ENCODE results near the gene ABCA13. TPM values are rescaled to one million over a fixed set of nuclear protein-coding genes. Genes with fewer than 3 reads are reported as not detected.

ABCA13 gene
- total RNA-seq, 1 donor from 2014 or later: 0.60 TPM

DNA sequence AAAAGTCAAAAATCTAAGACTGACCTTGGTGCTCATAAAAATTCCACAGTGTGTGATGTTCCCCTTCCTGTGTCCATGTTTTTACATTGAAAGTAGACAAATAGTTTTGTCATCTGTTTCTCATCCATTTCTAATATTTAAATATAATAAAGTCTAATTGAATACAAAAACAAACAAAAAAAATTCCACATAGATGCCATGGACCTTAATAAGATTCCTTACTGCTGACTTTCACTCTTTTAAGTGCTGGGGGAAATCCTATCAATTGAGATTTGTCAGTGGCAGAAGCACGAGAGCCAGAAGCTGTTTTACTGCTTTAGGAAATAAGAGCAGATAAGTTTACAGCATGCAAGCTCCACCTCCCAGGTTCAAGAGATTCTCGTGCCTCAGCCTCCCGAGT, 310.0 kb downstream of the ABCA13 start:
- Mint-ChIP-seq H3K9me3 (peaks cover 19% of the 10 kb centered on the region), H3K36me3 (no peaks in the 10 kb centered on the region), H3K4me1 (ENCODE audit: unreplicated experiment) (no peaks in the 10 kb centered on the region), H3K4me3 (no peak overlapping the region), H3K27me3 (no peaks in the 10 kb centered on the region), H3K27ac (no peak overlapping the region)
- no peak for DNase-seq (ENCODE audit: extremely low spot score, unreplicated experiment)
- TF ChIP-seq, protein P1, sequence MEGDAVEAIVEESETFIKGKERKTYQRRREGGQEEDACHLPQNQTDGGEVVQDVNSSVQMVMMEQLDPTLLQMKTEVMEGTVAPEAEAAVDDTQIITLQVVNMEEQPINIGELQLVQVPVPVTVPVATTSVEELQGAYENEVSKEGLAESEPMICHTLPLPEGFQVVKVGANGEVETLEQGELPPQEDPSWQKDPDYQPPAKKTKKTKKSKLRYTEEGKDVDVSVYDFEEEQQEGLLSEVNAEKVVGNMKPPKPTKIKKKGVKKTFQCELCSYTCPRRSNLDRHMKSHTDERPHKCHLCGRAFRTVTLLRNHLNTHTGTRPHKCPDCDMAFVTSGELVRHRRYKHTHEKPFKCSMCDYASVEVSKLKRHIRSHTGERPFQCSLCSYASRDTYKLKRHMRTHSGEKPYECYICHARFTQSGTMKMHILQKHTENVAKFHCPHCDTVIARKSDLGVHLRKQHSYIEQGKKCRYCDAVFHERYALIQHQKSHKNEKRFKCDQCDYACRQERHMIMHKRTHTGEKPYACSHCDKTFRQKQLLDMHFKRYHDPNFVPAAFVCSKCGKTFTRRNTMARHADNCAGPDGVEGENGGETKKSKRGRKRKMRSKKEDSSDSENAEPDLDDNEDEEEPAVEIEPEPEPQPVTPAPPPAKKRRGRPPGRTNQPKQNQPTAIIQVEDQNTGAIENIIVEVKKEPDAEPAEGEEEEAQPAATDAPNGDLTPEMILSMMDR (conservative IDR thresholded peaks at IDR 0.05): no peak

DNA sequence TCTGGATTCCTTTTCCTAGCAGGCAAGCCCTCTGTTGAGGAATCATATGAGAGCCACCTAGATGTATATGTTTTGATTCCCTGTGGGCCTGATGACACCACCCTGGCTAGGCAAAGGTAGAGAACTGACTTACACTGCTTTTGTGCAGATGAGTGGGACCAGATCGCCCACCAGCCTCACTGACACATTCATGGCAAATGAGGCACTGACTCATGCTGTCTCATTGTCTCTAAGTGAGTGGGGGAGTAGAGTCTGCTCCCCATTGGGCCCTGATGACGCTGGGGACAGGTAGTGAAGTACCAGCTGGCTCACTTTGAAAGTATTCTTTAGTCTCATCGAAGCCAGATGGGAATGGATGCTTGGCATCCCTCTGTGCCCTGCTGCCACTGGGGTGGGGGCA, 326.3 kb downstream of the ABCA13 start:
- no peaks in the 10 kb centered on the region for H3K9me3 Mint-ChIP-seq
- no peak overlapping the region for H3K4me3 Mint-ChIP-seq
- H3K4me1 Mint-ChIP-seq (ENCODE audit: unreplicated experiment): no peaks in the 10 kb centered on the region
- H3K27me3 Mint-ChIP-seq: peaks cover 3% of the 10 kb centered on the region
- no peak overlapping the region for H3K27ac Mint-ChIP-seq
- H3K36me3 Mint-ChIP-seq: no peaks in the 10 kb centered on the region
- no peak for DNase-seq (ENCODE audit: extremely low spot score, unreplicated experiment)
- TF ChIP-seq, protein P1 (conservative IDR thresholded peaks at IDR 0.05): no peak

- H3K27ac Mint-ChIP-seq: no peak overlapping the region
- no peaks in the 10 kb centered on the region for H3K4me1 Mint-ChIP-seq (ENCODE audit: unreplicated experiment)
- DNase-seq (ENCODE audit: extremely low spot score, unreplicated experiment): no peak
- TF ChIP-seq, protein P1 (conservative IDR thresholded peaks at IDR 0.05): no peak
- H3K27me3 Mint-ChIP-seq: no peaks in the 10 kb centered on the region
- no peaks in the 10 kb centered on the region for H3K9me3 Mint-ChIP-seq
- H3K36me3 Mint-ChIP-seq: no peaks in the 10 kb centered on the region
- H3K4me3 Mint-ChIP-seq: no peak overlapping the region
Observed at GRCh38 chr7:48502021-48502420, 330.8 kb downstream of the ABCA13 start.

- Mint-ChIP-seq H3K4me3 (no peak overlapping the region), H3K27me3 (peaks cover 2% of the 10 kb centered on the region)
- DNase-seq (ENCODE audit: extremely low spot score, unreplicated experiment): no peak
Observed at GRCh38 chr7:48505051-48505450, 333.8 kb downstream of the ABCA13 start.

GRCh38 chr7:48505466-48505865, 334.2 kb downstream of the ABCA13 start:
- Mint-ChIP-seq H3K4me3 (no peak overlapping the region), H3K9me3 (no peaks in the 10 kb centered on the region), H3K27me3 (peaks cover 5% of the 10 kb centered on the region), H3K4me1 (ENCODE audit: unreplicated experiment) (no peaks in the 10 kb centered on the region), H3K27ac (no peak overlapping the region), H3K36me3 (no peaks in the 10 kb centered on the region)
- TF ChIP-seq, protein P1 (conservative IDR thresholded peaks at IDR 0.05): no peak
- DNase-seq (ENCODE audit: extremely low spot score, unreplicated experiment): no peak

More at GRCh38 chr7:48505051-48505450, 333.8 kb downstream of the ABCA13 start:
- no peaks in the 10 kb centered on the region for H3K36me3 Mint-ChIP-seq
- H3K27ac Mint-ChIP-seq: no peak overlapping the region
- TF ChIP-seq, protein P1 (conservative IDR thresholded peaks at IDR 0.05): no peak
- H3K4me1 Mint-ChIP-seq (ENCODE audit: unreplicated experiment): no peaks in the 10 kb centered on the region
- H3K9me3 Mint-ChIP-seq: no peaks in the 10 kb centered on the region

DNA sequence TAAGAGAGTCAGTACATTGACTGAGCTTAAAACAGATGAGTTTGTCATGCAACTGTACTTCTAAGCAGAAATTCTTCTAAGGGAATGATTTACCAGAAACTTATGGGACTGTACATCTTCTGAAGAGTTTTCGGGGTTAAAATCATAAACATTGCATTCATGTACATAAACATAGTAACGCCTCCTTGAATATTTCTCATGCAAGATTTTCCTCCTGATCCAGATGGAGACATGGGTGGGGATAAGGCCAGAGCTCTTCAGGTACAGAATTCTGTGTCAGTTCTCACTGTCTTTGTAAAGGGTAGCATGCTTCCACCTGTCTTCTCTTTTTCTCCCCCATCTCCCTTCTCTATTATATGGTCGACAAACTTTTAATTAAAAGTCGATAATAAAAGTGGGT, 335.3 kb downstream of the ABCA13 start:
- Mint-ChIP-seq H3K4me1 (ENCODE audit: unreplicated experiment) (peaks cover 9% of the 10 kb centered on the region), H3K4me3 (no peak overlapping the region), H3K27me3 (peaks cover 9% of the 10 kb centered on the region), H3K27ac (no peak overlapping the region), H3K9me3 (no peaks in the 10 kb centered on the region), H3K36me3 (no peaks in the 10 kb centered on the region)
- no peak for DNase-seq (ENCODE audit: extremely low spot score, unreplicated experiment)
- TF ChIP-seq, protein P1 (conservative IDR thresholded peaks at IDR 0.05): no peak

All from type B pancreatic cell (in vitro differentiated cells).